ENCODE results near the gene FMN2.

The FMN2 gene

DNA sequence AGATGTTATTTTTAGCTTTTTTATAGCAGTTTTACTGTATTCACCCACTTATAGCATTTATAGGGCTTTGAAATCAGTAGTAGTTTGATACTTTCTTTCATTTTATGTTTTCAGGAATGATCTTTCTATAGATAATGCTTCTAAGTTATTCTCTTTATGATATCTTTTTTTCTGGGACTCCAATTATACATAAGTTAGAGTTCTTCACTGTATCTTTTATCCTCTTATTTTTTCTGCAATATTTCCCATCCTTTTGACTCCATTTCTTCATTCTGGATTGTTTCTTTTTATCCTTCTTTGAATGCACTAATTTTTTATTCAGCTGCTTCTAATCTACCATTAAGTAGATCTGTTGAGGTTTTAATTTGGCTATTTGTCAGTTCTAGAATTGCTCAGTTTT, 73.1 kb downstream of the FMN2 start:
- in situ Hi-C loops (cut with MboI; ENCODE audit: low sequenced_read_pairs, unreplicated experiment): no loop called here
- DNase-seq (ENCODE audit: low spot score): no peak
- TF ChIP-seq, protein P1, sequence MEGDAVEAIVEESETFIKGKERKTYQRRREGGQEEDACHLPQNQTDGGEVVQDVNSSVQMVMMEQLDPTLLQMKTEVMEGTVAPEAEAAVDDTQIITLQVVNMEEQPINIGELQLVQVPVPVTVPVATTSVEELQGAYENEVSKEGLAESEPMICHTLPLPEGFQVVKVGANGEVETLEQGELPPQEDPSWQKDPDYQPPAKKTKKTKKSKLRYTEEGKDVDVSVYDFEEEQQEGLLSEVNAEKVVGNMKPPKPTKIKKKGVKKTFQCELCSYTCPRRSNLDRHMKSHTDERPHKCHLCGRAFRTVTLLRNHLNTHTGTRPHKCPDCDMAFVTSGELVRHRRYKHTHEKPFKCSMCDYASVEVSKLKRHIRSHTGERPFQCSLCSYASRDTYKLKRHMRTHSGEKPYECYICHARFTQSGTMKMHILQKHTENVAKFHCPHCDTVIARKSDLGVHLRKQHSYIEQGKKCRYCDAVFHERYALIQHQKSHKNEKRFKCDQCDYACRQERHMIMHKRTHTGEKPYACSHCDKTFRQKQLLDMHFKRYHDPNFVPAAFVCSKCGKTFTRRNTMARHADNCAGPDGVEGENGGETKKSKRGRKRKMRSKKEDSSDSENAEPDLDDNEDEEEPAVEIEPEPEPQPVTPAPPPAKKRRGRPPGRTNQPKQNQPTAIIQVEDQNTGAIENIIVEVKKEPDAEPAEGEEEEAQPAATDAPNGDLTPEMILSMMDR (IDR thresholded peaks at IDR 0.05; ENCODE audit: borderline replicate concordance, control extremely low read depth, extremely low read depth, insufficient read depth, missing control alignments): no peak

DNA sequence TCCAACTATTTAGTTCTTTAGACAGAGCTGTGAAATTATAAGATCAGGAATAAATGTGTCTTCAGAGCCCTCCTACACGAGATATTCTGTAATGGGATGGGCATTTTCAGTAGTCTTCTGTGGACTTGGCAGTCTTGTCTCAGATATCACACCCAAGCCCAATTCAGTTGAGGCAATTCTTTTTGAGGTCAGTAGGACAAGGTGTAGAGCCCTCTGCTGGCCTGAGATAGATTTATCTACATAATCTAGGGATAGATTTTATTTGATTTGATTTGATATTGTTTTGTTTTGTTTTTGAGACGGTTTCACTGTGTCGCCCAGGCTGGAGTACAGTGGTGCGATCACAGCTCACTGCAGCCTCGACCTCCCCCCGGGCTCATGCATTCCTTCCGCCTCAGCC, 77.5 kb downstream of the FMN2 start:
- TF ChIP-seq, protein P1 (IDR thresholded peaks at IDR 0.05; ENCODE audit: borderline replicate concordance, control extremely low read depth, extremely low read depth, insufficient read depth, missing control alignments): no peak
- in situ Hi-C loops (cut with MboI; ENCODE audit: low sequenced_read_pairs, unreplicated experiment): no loop called here

DNA sequence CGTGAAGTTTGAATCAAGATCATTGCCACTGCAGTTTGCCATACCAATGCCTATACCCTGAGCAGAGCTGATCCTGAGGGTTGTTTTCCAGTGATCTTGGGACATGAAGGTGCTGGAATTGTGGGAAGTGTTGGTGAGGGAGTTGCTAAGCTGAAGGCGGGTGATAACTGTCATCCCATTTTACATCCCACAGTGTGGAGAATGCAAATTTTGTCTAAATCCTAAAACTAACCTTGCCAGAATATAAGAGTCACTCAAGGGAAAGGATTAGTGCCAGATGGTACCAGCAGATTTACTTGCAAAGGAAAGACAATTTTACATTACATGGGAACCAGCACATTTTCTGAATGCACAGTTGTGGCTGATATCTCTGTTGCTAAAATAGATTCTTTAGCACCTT, 78.6 kb downstream of the FMN2 start:
- TF ChIP-seq, protein P1 (IDR thresholded peaks at IDR 0.05; ENCODE audit: borderline replicate concordance, control extremely low read depth, extremely low read depth, insufficient read depth, missing control alignments): no peak
- no peak for DNase-seq (ENCODE audit: low spot score)
- in situ Hi-C loops (cut with MboI; ENCODE audit: low sequenced_read_pairs, unreplicated experiment): no loop called here

More for the DNA sequence above, 77.5 kb downstream of the FMN2 start:
- DNase-seq (ENCODE audit: low spot score): no peak

DNA sequence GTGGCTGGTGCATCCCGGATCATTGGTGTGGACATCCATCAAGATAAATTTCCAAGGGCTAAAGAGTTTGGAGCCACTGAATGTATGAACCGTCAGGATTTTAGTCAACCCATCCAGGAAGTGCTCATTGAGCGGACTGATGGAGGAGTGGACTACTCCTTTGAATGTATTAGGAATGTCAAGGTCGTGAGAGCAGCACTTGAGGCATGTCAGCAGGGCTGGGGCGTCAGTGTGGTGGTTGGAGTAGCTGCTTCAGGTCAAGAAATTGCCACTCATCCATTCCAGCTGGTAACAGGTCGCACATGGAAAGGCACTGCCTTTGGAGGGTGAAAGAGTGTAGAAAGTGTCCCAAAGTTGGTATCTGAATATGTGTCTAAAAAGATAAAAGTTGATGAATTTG, 79.1 kb downstream of the FMN2 start:
- TF ChIP-seq, protein P1 (IDR thresholded peaks at IDR 0.05; ENCODE audit: borderline replicate concordance, control extremely low read depth, extremely low read depth, insufficient read depth, missing control alignments): no peak
- in situ Hi-C loops (cut with MboI; ENCODE audit: low sequenced_read_pairs, unreplicated experiment): no loop called here
- no peak for DNase-seq (ENCODE audit: low spot score)

DNA sequence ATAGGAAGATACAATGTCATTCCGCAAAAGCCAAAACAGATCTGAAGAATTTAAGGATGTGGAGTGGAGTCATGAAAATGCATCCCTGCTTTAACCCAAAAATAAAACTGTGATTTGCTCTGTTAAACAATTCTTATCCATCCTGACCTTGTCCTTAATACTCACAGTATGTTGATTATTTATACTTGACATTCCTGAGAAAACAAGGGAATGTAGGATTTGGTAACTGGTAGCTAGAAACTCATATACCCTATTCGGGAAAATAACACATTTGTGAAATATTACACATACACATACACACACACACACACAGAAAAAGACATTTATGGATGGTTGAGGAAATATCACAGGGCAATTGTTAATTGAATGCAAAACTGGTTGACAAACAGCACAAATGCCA, 80.2 kb downstream of the FMN2 start:
- in situ Hi-C loops (cut with MboI; ENCODE audit: low sequenced_read_pairs, unreplicated experiment): no loop called here
- TF ChIP-seq, protein P1 (IDR thresholded peaks at IDR 0.05; ENCODE audit: borderline replicate concordance, control extremely low read depth, extremely low read depth, insufficient read depth, missing control alignments): no peak
- no peak for DNase-seq (ENCODE audit: low spot score)

DNA sequence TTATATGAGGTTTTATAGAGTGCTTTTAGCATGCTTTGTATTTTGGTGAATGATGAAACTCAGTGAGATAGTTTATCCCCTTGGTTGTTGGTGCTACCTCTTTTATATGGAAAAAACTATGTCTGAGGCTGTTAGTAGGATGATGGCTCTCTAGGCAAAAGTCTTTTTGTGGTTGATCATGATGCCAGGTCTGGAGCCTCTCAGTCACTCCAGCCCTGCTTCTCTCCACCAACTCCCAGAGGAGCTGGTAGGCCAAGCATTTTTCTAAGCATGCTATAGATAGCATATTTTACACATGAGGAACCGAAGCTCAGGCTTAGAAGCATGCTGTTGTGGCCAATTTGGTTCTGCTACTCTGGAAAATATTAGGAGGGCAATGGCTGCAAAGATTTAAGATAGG, 82.2 kb downstream of the FMN2 start:
- TF ChIP-seq, protein P1 (IDR thresholded peaks at IDR 0.05; ENCODE audit: borderline replicate concordance, control extremely low read depth, extremely low read depth, insufficient read depth, missing control alignments): no peak
- DNase-seq (ENCODE audit: low spot score): no peak
- in situ Hi-C loops (cut with MboI; ENCODE audit: low sequenced_read_pairs, unreplicated experiment): no loop called here

DNA sequence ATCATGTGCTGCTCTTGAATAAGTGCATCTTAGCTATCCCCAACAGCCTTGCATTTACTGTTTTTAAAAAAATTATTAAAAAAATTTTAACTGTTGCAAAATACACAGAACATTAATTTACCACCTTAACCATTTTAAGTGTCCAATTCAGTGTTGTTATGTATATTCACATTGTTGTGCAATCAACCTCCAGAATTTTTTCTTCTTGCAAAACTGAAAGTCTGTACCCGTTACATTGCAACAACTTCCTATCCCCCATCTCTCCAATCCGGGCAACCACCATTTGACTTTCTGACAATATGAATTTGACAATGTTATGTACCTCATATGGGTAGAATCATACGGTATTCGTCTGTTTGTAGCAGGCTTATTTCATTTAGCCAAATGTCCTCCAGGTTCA, 83.1 kb downstream of the FMN2 start:
- TF ChIP-seq, protein P1 (IDR thresholded peaks at IDR 0.05; ENCODE audit: borderline replicate concordance, control extremely low read depth, extremely low read depth, insufficient read depth, missing control alignments): no peak
- in situ Hi-C loops (cut with MboI; ENCODE audit: low sequenced_read_pairs, unreplicated experiment): no loop called here
- no peak for DNase-seq (ENCODE audit: low spot score)
